ENCODE data around the gene HIC1.

DNA sequence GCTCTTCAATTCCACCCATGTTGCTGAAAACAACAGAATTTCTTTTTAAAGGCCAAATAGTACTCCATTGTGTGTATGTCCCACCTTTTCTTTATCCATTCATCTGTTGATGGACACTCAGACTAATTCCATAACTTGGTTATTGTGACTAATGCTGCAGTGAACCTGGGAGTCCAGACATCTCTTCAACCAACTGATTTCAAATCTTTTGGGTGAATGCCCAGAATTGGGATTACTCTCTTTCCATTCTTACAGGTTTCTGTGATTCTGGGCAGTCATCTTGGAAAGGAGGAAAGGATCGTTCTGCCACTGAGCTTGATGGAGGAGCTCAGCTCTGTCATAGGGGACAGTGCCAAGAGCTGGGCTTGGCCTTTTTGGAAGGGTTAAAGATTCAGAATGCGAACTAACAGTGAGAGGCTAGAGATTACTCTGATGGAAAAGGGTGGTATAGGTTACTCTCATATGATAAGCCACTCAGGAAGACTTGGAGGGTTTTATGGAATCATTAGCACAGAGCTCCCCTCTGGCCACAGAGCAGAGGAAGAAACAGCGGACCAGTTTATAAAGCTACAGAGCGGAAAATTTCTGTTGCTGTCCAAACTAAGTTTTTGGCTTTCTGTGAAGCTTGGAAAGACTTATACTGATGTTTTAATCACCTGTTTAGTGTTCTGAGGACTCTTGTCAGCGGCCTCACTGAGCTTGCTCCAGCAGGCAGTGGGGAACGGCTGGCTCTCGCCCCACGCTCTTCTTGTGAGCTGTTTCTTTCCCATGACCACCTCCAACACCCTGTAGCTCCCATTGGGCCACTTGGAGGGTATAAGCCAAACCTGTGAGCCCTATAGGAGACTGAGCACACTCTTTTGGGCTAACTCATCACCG, 48.3 kb downstream of the HIC1 start:
- TF ChIP-seq, protein P1, sequence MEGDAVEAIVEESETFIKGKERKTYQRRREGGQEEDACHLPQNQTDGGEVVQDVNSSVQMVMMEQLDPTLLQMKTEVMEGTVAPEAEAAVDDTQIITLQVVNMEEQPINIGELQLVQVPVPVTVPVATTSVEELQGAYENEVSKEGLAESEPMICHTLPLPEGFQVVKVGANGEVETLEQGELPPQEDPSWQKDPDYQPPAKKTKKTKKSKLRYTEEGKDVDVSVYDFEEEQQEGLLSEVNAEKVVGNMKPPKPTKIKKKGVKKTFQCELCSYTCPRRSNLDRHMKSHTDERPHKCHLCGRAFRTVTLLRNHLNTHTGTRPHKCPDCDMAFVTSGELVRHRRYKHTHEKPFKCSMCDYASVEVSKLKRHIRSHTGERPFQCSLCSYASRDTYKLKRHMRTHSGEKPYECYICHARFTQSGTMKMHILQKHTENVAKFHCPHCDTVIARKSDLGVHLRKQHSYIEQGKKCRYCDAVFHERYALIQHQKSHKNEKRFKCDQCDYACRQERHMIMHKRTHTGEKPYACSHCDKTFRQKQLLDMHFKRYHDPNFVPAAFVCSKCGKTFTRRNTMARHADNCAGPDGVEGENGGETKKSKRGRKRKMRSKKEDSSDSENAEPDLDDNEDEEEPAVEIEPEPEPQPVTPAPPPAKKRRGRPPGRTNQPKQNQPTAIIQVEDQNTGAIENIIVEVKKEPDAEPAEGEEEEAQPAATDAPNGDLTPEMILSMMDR (conservative IDR thresholded peaks at IDR 0.05 in 1 of 2, IDR thresholded peaks at IDR 0.05 in 1 of 2; ENCODE audit: extremely low read depth in 1 of 2, insufficient read depth in 1 of 2, low read depth in 1 of 2, low read length in 2 of 2), result no peak
- no peak for TF ChIP-seq EZH2 (IDR thresholded peaks at IDR 0.05; ENCODE audit: borderline replicate concordance, low read length)
